PC-3 (cell line): ENCODE data around the gene SNRNP35. TPM values are rescaled to one million over a fixed set of nuclear protein-coding genes. Genes with fewer than 3 reads are reported as not detected.

Experiments used
- ATAC-seq: fragments of 200-7000 bp; cut with Tn5 transposase; 2 replicates; pipeline ENCODE4 v1.9.1; 2020; ENCODE audit warnings: mild to moderate bottlenecking, moderate library complexity
- BruUV-seq: library from RNA; stranded (reverse); fragments of 400-500 nt; replicated peaks from 2 replicates; lab custom pipeline; 2021; lab: Mats Ljungman, UMichigan
- CTCF ChIA-PET: fragments of 300-600 bp; sonication (Branson Sonifier 250); formaldehyde crosslinking; loops from one replicate; lab custom pipeline; 2022; ENCODE audit warnings: antibody characterized with exemption; lab: Charles Lee
- POLR2A ChIA-PET: fragments of 300-600 bp; sonication (Branson Sonifier 250); formaldehyde crosslinking; loops from one replicate; lab custom pipeline; 2022; ENCODE audit warnings: antibody characterized with exemption; ENCODE audit not compliant: unreplicated experiment; lab: Charles Lee
- DNase-seq: peaks from one replicate; pipeline ENCODE4 v3.0.0-alpha.2; 2015
- H2AFZ ChIP-seq: fragments of 300-600 bp; sonication (generic); 2 replicates; pipeline ENCODE4 v1.6.0; 2016; ENCODE audit warnings: antibody characterized with exemption, low read length
- H3F3A ChIP-seq: fragments of 300-600 bp; sonication (generic); one replicate; pipeline ENCODE4 v1.6.0; 2017; ENCODE audit warnings: antibody characterized with exemption, low read length, control low read depth, mild to moderate bottlenecking; ENCODE audit not compliant: unreplicated experiment
- H3K27ac ChIP-seq: fragments of 300-600 bp; sonication (generic); 2 replicates; pipeline ENCODE4 v1.5.1; 2016; ENCODE audit warnings: mild to moderate bottlenecking, low read length
- H3K27me3 ChIP-seq: fragments of 300-600 bp; sonication (generic); 2 replicates; pipeline ENCODE4 v1.6.1; 2016; ENCODE audit warnings: low read length, mixed read lengths
- H3K36me3 ChIP-seq: fragments of 300-600 bp; sonication (generic); 2 replicates; pipeline ENCODE4 v1.6.1; 2016; ENCODE audit warnings: low read depth, mixed run types, low read length, mixed read lengths
- H3K4me1 ChIP-seq: fragments of 300-600 bp; sonication (generic); 2 replicates; pipeline ENCODE4 v1.5.1; 2016; ENCODE audit warnings: low read length; ENCODE audit not compliant: insufficient read depth
- H3K4me2 ChIP-seq: fragments of 300-600 bp; sonication (generic); 2 replicates; pipeline ENCODE4 v1.6.0; 2016; ENCODE audit warnings: low read length
- H3K4me3 ChIP-seq: fragments of 300-600 bp; sonication (generic); 2 replicates; pipeline ENCODE4 v1.5.1; 2016; ENCODE audit warnings: mild to moderate bottlenecking, low read length, mixed read lengths
- H3K79me2 ChIP-seq: fragments of 300-600 bp; sonication (generic); 2 replicates; pipeline ENCODE4 v1.6.1; 2017; ENCODE audit warnings: low read length, mixed read lengths
- H3K9ac ChIP-seq: fragments of 300-600 bp; sonication (generic); 2 replicates; pipeline ENCODE4 v1.6.0; 2016; ENCODE audit warnings: mild to moderate bottlenecking, low read length
- H3K9me2 ChIP-seq: fragments of 300-600 bp; sonication (generic); replicated peaks from 2 replicates; pipeline ENCODE4 v1.6.1; 2016; ENCODE audit warnings: mixed run types, low read length, mixed read lengths
- H3K9me3 ChIP-seq: fragments of 300-600 bp; sonication (generic); 2 replicates; pipeline ENCODE4 v1.6.1; 2016; ENCODE audit warnings: low read length, mixed read lengths
- H4K20me1 ChIP-seq: fragments of 300-600 bp; sonication (generic); 2 replicates; pipeline ENCODE4 v1.6.1; 2016; ENCODE audit warnings: low read length, mixed read lengths
- CTCF ChIP-seq: fragments of 300-600 bp; sonication (generic); conservative IDR thresholded peaks from 2 replicates; pipeline ENCODE4 v1.5.1; 2017; ENCODE audit warnings: antibody characterized with exemption, low read depth, mild to moderate bottlenecking, low read length
- EZH2 ChIP-seq: fragments of 300-600 bp; sonication (generic); IDR thresholded peaks from one replicate; pipeline ENCODE4 v1.6.1; 2017; ENCODE audit warnings: antibody characterized with exemption, mild to moderate bottlenecking, low read length; ENCODE audit not compliant: unreplicated experiment
- EZH2phosphoT487 ChIP-seq: fragments of 300-600 bp; sonication (generic); IDR thresholded peaks from 2 replicates; pipeline ENCODE4 v1.6.1; 2018; ENCODE audit warnings: mild to moderate bottlenecking, antibody characterized with exemption, low read length, borderline replicate concordance
- intact Hi-C: fragments of 100-400 bp; cut with micrococcal nuclease; formaldehyde crosslinking; loops from 2 replicates; pipeline ENCODE4 v1.9.0; 2023
- total RNA-seq: library from RNA; depleted of rRNA; stranded (reverse); fragments of >200 nt; gene quantifications from 2 replicates; pipeline ENCODE4 v1.2.3, GENCODE V29; 2014

SNRNP35 gene
- total RNA-seq, 1 experiment from 2014 or later: 15.9 TPM

DNA sequence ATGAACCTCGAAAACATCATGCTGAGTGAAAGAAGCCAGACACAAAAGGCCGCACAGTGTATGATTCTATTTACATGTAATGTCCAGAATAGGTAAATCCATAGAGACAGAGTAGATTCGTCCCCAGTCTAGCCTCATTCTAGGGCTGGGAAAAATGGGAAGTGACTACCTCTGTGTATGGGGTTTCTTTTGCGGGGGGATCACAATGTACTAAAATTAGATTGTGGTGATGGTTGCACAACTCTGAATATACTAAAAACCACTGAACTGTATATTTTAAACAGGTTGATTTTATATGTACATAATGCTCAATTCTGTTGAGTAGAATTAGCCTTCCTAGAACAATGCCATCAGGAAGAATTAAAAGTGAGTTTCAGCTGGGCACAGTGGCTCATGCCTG lies 15.2 kb upstream of the SNRNP35 start:
- TF ChIP-seq CTCF (no peak), EZH2 (no peak), EZH2phosphoT487 (no peak)
- DNase-seq (no peak), ATAC-seq (no peak)
- intact Hi-C loops: no loop called here
- H3K4me1 ChIP-seq: peaks cover 12% of the 10 kb centered on the region; the same call in 1 of the 2 replicates
- H3F3A ChIP-seq: no peaks in the 10 kb centered on the region
- no peaks in the 10 kb centered on the region for H3K27me3 ChIP-seq
- H4K20me1 ChIP-seq: no peaks in the 10 kb centered on the region
- no peaks in the 10 kb centered on the region for H3K79me2 ChIP-seq
- CTCF ChIA-PET: no interaction called here
- no peaks in the 10 kb centered on the region for H3K9me2 ChIP-seq
- POLR2A ChIA-PET: no interaction called here
- no peak overlapping the region for H3K9ac ChIP-seq
- no peaks in the 10 kb centered on the region for H3K9me3 ChIP-seq
- BruUV-seq: no TSS peak
- H3K4me3 ChIP-seq: no peak overlapping the region
- H3K36me3 ChIP-seq: no peaks in the 10 kb centered on the region
- no peak overlapping the region for H3K27ac ChIP-seq
- no peak overlapping the region for H3K4me2 ChIP-seq
- H2AFZ ChIP-seq: no peak overlapping the region

GRCh38 chr12:123444092-123445026 lies 13.6 kb upstream of the SNRNP35 start:
- POLR2A ChIA-PET: no interaction called here
- no peaks in the 10 kb centered on the region for H3K79me2 ChIP-seq
- no peak for TF ChIP-seq EZH2
- TF ChIP-seq EZH2phosphoT487: no peak
- no peak for TF ChIP-seq CTCF
- no peaks in the 10 kb centered on the region for H3K9me3 ChIP-seq
- H3K9me2 ChIP-seq: no peaks in the 10 kb centered on the region
- intact Hi-C loops: no loop called here
- CTCF ChIA-PET: no interaction called here
- BruUV-seq: no TSS peak
- no peaks in the 10 kb centered on the region for H3K27me3 ChIP-seq
- no peak overlapping the region for H3K27ac ChIP-seq
- no peak overlapping the region for H2AFZ ChIP-seq
- H3K4me2 ChIP-seq: no peak overlapping the region
- no peak overlapping the region for H3K9ac ChIP-seq
- H3K4me1 ChIP-seq: peaks cover 12% of the 10 kb centered on the region; the same call in 1 of the 2 replicates
- no peak for ATAC-seq
- H3K4me3 ChIP-seq: no peak overlapping the region
- no peaks in the 10 kb centered on the region for H3K36me3 ChIP-seq
- no peak for DNase-seq
- no peaks in the 10 kb centered on the region for H3F3A ChIP-seq
- H4K20me1 ChIP-seq: no peaks in the 10 kb centered on the region
